ENCODE data around the gene ARL5A.

ARL5A gene

DNA sequence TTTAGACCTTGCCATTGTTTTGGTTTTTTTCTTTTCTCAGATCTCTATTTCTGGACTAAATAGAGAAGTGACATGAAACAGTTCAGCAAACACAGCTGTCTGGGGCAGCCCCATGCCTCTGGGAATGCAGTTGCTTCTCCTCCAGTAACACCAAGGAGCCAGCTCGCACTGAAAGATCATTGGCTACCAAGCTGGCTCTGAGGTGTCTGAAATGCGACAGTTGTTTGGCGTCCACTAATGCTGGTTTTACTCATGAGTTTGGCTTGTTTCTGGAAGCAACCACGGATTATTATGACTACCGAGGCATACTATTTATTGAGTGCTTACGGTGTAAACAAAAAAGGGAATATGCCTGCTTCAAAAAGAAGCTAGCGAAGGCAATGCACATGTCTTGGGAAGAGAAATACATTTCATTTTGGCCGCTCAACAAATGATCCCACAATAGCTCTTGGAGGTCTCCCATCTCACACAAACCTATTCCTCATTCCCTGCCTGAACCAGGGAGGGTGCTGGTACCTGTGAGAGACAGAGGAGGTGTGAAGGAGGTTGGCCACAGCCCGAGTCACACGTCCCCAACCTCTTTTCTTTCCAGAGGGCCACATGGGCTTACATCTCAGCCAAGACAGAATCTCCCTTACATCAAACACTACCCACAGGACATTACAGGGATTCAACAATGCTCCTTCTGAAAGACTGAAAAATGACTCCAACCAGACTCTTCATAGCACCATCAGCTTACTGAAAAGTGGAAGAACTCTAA is 56.4 kb downstream of the ARL5A start:
- FAIRE-seq (peak; percentile 98), DNase-seq (ENCODE audit: insufficient read length, low spot score) (peak; percentile 52)

DNA sequence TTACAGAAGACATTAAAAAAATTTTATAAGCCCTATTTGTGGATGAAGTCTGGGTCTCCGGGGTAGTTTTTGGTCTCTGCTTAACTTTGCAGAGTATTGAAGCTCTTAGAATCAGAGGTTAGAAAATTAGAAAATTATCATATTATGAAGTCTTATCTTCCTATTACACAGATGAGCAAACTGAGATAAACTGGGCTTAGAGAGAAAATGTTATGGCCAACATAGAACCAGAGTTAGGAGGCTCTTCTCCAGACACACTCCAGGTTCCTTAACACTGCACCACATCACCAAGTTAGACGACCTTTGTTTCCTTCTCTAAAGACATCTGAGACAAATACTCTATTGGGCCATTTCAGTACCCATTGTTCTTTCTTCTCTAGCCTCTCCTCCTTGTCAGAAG is 57.2 kb downstream of the ARL5A start:
- FAIRE-seq = no peak
- DNase-seq (ENCODE audit: insufficient read length, low spot score) = no peak

DNA sequence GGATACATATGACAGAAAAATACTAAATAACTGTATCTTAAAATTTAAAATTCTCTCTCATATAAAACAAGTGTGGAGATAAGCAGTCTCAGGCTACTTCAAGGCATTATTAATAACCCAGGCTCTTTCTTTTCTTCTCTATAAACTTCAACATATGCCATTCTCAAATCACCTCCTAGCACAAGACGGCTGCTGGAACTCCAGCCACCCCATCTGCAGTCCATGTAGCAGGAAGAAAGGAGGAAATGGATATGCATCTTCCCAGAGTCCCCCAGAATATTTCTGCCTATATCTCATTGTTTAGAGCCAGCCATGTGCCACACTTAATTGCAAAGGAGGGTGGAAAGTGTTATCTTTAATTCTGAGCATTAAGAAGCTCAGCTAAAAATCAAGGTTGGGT is 58.6 kb downstream of the ARL5A start:
- FAIRE-seq (no peak), DNase-seq (ENCODE audit: insufficient read length, low spot score) (no peak)

DNA sequence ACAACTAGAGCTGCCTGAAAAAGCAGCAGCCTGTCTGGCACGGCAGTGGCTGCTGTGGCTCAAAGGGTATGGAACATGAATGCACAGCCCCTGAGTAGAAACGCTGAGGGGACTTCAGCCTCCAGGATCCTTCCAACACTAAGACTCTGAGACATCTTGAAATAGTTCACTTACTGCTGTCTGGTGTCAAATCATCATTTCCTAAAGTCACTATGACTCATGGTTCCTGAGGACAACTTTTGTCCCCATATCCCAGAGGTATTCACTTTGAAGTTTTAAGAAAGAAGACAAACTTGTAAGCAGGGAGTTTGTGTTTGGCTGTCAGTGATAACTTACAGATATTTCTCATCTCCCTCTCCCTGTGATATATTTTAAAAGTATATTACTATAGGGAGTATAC is 60.7 kb downstream of the ARL5A start:
- FAIRE-seq = no peak
- no peak for DNase-seq (ENCODE audit: insufficient read length, low spot score)

DNA sequence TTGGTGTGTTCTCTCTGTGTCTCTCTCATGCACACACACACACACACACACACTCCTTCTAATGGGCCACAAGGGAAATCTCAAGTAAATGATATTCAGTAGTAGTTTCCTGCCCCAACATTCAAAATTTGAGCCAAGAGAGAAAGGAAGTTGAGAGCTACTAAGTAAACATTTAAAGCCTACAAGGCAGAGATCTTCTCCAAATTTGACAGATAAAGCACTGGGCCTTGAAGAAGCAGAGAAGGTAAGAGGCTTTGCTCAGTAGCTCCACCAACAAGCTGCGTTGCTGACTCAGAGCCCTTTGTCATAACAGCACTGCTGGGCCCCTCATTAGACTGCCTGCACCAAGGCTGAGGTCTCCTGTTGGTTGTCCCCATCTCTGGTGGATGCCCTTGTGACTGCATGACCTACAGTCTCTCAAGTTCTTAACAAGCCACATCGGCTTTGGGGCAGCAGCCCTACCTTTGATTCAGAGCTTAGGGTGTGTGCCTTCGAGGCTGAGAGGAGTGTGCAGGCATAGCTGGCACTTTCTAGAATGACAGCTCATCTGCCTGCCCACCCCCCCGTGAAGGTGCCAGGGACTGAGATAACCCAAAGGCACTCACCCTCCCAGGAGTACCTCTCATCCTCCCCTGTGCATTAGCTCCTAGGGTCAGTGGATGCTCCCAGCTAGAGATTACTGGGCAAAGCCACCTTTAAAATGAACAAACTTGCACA is 61.6 kb downstream of the ARL5A start:
- peak; percentile 60 for FAIRE-seq

DNA sequence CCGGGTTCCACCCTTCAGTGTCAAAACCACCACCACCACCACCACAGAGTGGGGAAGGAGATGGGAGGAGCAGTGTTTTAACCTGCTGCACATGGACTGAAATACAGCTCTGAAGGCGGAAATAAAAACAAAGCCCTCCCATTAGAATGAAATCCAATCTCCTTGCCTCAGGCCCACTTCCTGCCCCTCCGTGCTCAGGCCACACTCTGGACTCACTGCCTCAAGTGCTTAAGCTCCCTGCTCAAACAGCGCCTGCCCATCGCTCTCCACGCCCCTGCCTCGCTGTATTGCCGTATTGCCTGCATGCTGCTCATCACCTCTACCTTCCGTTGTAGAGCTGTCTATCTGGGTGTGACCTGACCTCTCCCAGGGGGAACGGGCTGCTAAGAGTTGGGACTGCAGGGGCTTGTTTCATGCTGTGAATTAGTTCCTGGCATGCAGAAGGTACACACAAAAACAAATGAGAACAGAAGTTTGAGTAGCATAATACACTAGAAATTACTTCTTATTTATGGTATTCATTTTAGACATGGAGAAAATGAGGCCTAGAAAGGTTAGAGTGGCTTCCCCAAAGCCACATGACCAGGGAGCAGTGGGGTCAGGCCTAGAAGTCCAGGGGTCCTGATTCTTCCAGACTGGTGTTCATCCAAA is 62.3 kb downstream of the ARL5A start:
- FAIRE-seq (peak; percentile 72), DNase-seq (ENCODE audit: insufficient read length, low spot score) (no peak)

More for the DNA sequence above, 61.6 kb downstream of the ARL5A start:
- DNase-seq (ENCODE audit: insufficient read length, low spot score) = no peak

DNA sequence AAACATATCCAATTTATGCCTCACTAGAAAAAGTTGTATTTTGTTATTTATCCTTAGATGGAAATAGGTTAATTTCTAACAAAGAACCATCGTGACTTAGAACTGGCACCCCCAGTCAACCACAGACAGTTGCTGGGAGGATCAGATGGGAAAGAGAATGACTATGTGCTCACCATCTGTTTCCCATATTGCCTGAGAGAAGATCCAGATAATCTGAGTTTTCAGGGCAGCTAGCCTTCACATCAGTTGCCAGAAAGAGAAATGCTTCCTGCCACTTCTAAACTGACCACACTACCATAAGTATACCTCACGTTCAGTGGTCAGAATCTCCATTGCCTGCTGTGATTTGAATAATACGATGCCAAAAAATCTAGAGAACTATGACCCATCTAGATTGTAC is 65.5 kb downstream of the ARL5A start:
- FAIRE-seq (no peak), DNase-seq (ENCODE audit: insufficient read length, low spot score) (no peak)

DNA sequence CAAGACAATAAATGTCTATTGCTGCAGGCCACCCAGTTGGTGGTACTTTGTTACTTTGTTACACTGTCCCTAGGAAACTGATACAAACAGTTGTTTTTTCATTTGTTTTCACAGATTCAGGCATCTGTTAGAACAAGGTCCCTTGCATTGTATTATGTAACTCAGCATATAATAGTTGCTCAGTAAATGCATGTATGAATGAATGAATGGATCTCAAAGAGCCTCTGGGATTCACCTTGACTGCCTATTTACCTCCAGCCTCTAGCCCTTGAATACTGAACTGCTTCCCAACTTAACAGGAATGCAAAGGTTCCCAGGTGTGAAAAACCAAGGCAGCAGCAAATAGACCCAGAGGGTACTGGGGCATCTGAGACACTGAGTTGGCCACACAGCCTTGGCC is 66.5 kb downstream of the ARL5A start:
- no peak for DNase-seq (ENCODE audit: insufficient read length, low spot score)
- FAIRE-seq = no peak

DNA sequence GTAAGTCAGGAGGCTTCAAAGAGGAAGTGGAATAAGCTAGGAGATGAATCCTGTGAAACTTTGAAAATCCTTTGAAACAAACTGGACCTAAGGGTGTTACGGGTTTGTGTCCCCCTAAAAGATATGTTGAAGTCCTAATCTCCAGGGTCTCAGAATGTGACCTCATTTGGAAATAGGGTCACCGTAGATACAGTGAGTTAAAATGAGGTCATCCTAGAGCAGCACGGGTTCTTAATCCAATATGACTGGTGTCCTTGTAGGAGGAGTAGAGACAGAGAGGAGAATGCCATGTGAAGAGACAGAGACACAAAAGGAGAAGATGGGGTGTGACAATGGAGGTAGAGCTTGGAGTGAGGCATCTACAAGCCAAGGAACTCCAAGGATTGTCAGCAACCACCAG is 67.0 kb downstream of the ARL5A start:
- no peak for DNase-seq (ENCODE audit: insufficient read length, low spot score)
- FAIRE-seq = no peak

DNA sequence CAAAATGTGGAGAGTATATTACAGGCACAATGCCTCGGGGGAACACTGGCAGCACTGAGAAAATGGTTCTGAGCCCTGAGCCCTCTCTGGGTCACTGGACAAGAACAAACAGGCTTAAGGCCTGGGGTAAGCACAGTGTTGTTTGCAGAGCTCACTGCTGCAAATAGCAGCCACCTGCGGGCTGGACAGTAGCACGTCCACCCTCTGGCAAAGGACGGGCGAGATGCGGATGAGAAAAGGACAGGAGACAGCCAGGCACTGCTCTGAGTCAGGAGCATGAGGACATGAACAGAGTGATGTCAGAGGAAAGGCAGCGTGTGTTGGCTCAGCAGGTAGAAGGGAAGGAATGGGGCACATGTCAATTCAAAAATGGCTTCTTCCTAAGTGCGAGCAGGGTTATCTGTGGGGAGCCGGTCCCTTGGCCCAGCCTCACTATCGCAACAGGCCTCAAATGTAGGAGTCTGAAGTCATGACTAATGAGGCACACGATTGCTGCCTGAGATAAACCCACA is 68.0 kb downstream of the ARL5A start:
- DNase-seq (ENCODE audit: insufficient read length, low spot score) (no peak), FAIRE-seq (no peak)

DNA sequence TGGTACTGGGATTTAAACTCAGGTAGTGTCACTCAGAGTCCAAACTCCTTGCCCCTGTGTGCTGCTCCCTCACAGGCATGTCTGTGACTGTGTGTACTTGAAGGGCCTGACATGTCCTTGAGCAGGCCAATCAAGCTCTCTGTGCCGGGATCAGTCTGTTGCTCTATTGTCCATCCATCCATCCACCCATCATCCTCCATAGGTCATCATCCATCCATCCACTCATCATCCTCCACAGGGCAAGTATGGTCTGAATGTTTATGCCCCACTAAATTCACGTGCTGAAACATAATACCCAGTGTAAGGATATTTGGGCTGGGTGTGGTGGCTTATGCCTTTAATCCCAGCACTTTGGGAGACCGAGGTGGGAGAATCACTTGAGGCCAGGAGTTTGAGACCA is 69.5 kb downstream of the ARL5A start:
- FAIRE-seq (no peak), DNase-seq (ENCODE audit: insufficient read length, low spot score) (no peak)

DNA sequence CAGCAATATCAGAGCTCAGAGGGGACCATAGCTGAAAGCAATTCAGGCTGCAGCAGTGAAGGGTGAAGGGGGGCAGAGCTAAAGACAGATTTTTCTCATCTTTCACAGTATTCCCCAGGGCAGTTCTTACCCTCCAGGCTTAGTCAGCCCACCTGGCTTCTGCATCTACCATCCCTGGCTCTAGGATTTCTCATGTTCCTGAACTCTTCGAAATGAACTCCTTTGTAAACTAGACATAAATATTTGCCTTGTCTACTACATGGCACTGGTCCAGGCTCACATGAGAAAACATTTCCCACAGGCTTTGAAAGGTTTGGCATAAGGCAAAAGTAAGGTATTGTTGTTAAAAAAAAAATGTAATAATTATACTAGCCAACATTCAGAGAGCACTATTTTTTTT is 70.4 kb downstream of the ARL5A start:
- no peak for DNase-seq (ENCODE audit: insufficient read length, low spot score)
- no peak for FAIRE-seq

DNA sequence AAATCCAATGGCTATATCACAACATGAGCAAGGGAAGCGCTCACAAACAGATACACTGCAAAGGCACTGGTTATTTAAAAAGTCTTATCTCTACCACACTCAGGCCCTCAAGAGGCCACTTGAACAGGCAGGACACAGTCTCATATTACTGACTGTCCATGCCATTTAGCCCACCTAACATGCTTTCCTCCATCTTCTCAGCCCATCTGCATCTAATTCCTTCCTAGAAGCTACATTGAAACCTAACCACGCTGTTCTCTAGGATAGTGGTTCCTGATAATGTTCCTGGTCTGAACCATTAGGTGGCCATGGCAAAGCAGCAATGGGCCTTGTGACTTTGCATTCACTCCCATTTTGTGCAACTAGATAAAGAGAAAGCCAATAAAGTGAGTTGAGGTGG is 71.4 kb downstream of the ARL5A start:
- no peak for FAIRE-seq
- DNase-seq (ENCODE audit: insufficient read length, low spot score) = no peak

DNA sequence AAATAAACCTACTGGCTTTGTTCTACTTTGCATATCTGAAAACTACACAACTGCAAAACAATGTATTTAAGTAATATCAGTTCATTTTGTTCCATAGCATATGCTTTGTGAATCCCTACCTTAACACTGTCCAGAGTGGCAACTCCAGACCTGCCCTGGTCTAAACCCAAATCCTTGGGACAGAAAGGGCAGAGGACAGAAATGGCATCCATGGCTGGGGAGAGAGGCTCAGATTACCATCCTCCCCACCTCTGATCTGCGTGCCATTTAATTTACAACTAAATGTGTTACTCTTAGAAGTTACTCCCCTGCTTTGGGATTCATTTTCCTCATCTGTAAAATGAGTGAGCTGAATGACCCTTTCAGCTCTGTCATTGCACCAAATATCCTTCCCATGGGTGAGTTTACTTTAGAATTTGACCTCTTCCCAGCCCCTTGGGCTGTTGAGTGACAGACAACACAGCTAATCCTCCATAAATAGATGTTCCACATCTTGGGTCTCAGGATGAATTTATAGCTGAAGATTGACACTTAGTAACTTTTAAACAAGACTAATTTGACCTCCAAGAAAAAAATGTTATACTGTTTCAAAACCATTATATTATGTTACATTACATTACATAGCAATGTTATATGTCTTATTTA is 73.8 kb downstream of the ARL5A start:
- DNase-seq (ENCODE audit: insufficient read length, low spot score) (no peak), FAIRE-seq (no peak)

DNA sequence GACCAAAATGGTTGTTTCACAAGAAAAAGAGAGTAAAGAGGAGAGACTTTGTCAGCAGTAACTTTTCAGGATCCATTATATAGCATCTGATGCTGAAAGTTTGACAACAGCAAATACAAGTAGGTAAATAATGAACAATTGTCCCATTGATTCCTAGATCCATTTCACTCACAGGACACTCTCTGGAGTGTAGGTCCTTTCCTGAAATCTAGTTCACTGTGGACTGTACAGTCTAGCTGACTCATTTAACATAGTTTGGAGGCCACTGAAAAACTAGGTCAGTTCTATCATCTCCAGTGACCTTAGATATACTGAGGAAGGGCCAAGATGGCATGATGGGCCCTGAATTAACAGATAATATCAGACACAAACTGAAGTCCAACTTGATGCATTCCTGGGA is 74.7 kb downstream of the ARL5A start:
- FAIRE-seq = no peak
- DNase-seq (ENCODE audit: insufficient read length, low spot score) = no peak
